GM13977 (cell line): ENCODE data around the gene COQ8B.

Source experiments
- DNase-seq: peaks from one replicate; pipeline ENCODE4 v3.0.0; 2012; ENCODE audit warnings: low spot score
- in situ Hi-C: fragments of 300-500 bp; cut with MboI; formaldehyde crosslinking; loops from one replicate; pipeline ENCODE4 v1.12.0; 2022; ENCODE audit warnings: low sequenced_read_pairs, low pct_unique_long_range_greater_than_20kb, mixed read lengths, inconsistent platforms; ENCODE audit not compliant: unreplicated experiment
- TF ChIP-seq, protein P1 (sequence below): IDR thresholded peaks from 2 replicates; pipeline ENCODE4 v1.5.1; 2012; ENCODE audit warnings: mild to moderate bottlenecking, control low read depth; ENCODE audit not compliant: insufficient read depth; ENCODE audit errors: extremely low read depth, missing control alignments

Gene COQ8B

DNA sequence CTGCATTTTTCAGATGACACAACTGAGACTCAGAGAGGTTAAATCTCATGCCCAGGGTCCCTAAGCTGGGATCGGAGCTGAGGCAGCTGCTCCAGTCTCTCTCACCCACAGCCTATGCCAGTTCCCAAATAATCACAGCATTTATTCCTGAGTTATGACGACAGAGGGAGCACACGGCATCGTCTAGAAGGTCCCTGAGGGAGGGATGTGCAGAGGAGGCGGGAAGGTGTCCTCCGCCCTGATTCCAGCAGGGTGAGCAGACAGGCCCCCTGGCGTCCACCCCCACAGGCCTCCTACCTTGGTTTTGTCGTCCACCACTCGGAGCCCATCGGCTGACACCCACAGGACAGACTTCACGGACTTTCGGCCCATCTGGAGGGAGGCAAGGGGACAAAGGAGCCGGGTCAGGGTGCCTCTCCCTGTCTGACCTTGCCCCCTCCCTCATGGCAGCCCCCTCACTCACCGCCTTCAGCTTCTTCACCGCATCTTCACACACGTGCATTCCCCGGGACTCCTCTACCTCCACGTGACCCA lies 34.2 kb downstream of the COQ8B start:
- TF ChIP-seq, protein P1, sequence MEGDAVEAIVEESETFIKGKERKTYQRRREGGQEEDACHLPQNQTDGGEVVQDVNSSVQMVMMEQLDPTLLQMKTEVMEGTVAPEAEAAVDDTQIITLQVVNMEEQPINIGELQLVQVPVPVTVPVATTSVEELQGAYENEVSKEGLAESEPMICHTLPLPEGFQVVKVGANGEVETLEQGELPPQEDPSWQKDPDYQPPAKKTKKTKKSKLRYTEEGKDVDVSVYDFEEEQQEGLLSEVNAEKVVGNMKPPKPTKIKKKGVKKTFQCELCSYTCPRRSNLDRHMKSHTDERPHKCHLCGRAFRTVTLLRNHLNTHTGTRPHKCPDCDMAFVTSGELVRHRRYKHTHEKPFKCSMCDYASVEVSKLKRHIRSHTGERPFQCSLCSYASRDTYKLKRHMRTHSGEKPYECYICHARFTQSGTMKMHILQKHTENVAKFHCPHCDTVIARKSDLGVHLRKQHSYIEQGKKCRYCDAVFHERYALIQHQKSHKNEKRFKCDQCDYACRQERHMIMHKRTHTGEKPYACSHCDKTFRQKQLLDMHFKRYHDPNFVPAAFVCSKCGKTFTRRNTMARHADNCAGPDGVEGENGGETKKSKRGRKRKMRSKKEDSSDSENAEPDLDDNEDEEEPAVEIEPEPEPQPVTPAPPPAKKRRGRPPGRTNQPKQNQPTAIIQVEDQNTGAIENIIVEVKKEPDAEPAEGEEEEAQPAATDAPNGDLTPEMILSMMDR = no peak
- DNase-seq = no peak
- in situ Hi-C loops = no loop called here

DNA sequence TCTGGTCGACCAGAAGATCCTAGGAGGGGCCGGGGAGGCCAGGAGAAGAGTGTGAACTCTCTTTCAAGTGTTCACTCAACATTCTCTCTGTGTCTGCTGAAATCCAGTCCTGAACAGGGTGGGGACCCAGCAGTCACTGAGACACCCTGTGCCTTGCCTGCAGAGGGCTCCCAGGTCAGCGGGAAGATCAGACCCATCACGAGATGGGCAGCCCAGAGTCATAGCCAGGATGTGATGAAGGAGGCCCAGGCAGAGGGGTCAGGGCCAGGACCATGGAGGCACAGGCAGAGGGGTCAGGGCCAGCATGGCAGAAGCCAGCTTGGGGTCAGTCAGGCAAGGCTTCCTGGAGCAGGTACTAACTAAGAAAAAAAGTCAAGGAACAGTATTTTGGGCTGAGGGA lies 35.6 kb downstream of the COQ8B start:
- no peak for DNase-seq
- TF ChIP-seq, protein P1 = no peak
- in situ Hi-C loops = no loop called here

DNA sequence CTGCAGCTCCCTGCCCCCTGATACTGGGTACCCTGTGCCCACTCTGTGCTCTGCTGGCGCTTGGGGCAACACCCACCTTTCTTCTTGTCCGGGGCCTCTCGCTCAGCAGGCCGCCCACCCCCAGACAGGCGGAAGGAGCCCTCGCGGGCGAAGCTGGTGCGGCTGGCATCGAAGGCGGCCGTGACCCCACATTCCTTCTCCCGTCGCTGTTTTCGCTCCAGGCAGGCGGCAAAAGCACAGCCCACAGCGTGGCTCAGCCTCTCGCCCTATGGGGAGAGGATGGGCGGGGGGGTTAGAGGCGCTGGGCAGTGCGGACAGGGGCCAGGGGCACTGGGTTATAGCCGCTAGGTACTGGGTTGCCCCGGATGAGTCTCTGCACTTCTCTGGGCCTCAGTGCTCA lies 39.5 kb downstream of the COQ8B start:
- in situ Hi-C loops = no loop called here
- DNase-seq = no peak
- TF ChIP-seq, protein P1 = no peak

DNA sequence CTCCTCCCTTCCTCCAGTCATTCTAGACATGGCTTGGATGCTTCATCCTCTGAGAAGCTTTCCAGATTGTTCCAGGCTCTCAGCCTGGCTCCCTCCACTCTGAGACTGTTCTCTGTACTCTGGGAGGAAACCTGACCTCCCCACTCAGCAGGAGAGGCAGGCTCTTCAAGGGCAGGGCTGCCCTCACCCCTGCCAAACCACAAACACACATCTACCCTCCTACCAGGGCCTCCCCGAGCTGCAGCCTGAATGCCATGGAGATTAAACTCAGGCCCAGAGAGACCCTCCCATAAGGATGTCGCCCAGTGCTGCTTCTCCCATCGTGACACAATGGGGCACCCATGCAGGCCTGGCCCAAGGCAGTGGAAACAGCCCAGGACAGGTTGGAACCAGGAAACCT lies 42.4 kb downstream of the COQ8B start:
- no peak for DNase-seq
- TF ChIP-seq, protein P1 = no peak

DNA sequence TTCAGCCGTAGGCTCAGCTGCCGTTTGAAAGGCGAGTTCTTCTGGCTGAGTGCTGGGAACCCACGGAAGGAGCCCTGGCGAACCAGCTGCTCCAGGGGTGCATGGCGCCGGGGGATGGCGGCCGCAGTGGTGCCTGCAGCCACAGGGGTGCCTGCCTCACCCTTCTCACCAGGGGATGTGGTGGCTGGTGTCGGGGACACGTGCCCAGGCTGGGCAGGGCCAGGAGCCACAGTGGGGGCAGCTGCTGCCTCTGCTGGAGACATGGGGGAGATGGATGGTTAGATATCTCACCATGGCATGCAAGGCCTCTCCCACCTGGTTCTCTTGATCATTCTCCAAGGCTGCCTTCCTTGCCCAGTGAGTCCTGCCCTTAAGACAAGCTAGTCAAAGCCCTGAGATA lies 43.3 kb downstream of the COQ8B start:
- in situ Hi-C loops = loop anchor here (25.0 kb wide), 1 partner anchor 464 kb away; no protein-coding TSS in a partner anchor
- TF ChIP-seq, protein P1 = no peak
- DNase-seq = no peak

More for the DNA sequence above, 42.4 kb downstream of the COQ8B start:
- in situ Hi-C loops = loop anchor here (25.0 kb wide), 1 partner anchor 463 kb away; no protein-coding TSS in a partner anchor

DNA sequence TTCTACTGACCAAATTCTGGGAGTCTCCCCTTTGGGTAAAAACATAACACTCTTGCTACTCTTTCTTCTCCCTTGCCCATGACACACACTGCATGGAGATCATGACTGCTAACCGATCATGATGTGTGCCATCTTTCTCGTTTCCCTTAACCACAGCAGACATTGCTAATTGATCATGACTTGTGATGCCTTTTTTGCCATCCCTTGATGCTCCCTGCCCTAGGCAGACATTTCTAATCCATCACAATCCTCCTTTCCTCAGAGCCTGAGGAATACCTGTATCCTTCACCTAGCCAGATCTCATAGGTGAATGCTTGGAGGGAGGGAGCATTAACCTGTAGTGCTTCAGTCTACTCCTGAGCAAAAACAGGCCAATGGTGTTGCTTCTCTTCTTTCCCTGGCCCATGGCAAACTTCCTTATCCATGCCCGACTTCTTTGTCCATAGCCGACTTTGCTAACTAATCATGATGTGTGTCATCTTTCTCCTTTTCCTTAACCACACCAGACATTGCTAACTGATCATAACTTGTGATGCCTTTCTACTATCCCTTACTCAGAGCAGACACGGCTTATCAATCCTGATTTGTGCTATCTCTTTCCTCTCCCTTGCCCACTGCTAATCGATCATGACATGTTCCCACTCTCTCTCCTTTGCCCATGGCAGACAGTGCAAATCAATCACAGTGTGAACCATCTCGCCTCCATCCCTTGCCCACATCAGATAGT lies 44.0 kb downstream of the COQ8B start:
- TF ChIP-seq, protein P1 = no peak
- no peak for DNase-seq
- in situ Hi-C loops = loop anchor here (25.0 kb wide), 1 partner anchor 465 kb away; no protein-coding TSS in a partner anchor
